GM19438 (cell line): ENCODE data around the gene PRKAR2B.
"Not testable (repeated sequence)": the region's sequence is repeated elsewhere in the genome, so short reads cannot be mapped to it uniquely, and the experiment has no call there.

Experiments
- ATAC-seq: cut with Tn5 transposase; IDR thresholded peaks from one replicate; pipeline ENCODE4 v1.9.1; 2021; ENCODE audit warnings: low read depth; ENCODE audit not compliant: unreplicated experiment

The PRKAR2B gene

GRCh38 chr7:107046491-107047259 is 2.2 kb downstream of the PRKAR2B start:
- no peak for ATAC-seq

GRCh38 chr7:107047902-107048782 is 3.6 kb downstream of the PRKAR2B start:
- ATAC-seq, result no peak

GRCh38 chr7:107048783-107049418 is 4.4 kb downstream of the PRKAR2B start:
- no peak for ATAC-seq

- ATAC-seq, result no peak
These were observed 5.0 kb downstream of the PRKAR2B start for GRCh38 chr7:107049480-107049879.

GRCh38 chr7:107049971-107050532 is 5.5 kb downstream of the PRKAR2B start:
- ATAC-seq, result no peak

GRCh38 chr7:107051376-107051775 is 6.9 kb downstream of the PRKAR2B start:
- no peak for ATAC-seq

GRCh38 chr7:107054965-107055364 is 10.5 kb downstream of the PRKAR2B start:
- not testable (repeated sequence) for ATAC-seq

- not testable (repeated sequence) for ATAC-seq
These were observed 11.6 kb downstream of the PRKAR2B start for GRCh38 chr7:107056058-107056457.

GRCh38 chr7:107056728-107057473 is 12.4 kb downstream of the PRKAR2B start:
- ATAC-seq, result no peak

GRCh38 chr7:107057474-107057833 is 12.9 kb downstream of the PRKAR2B start:
- ATAC-seq, result no peak

- no peak for ATAC-seq
These were observed 15.0 kb downstream of the PRKAR2B start for GRCh38 chr7:107059468-107059867.

- no peak for ATAC-seq
These were observed 19.0 kb downstream of the PRKAR2B start for GRCh38 chr7:107063245-107064120.

- no peak for ATAC-seq
These were observed 19.8 kb downstream of the PRKAR2B start for GRCh38 chr7:107064255-107064654.

- no peak for ATAC-seq
These were observed 21.4 kb downstream of the PRKAR2B start for GRCh38 chr7:107065929-107066247.

GRCh38 chr7:107068156-107068555 is 23.7 kb downstream of the PRKAR2B start:
- peak; percentile 64 for ATAC-seq

GRCh38 chr7:107069457-107069856 is 25.0 kb downstream of the PRKAR2B start:
- ATAC-seq, result no peak

GRCh38 chr7:107070710-107071109 is 26.2 kb downstream of the PRKAR2B start:
- ATAC-seq, result no peak

GRCh38 chr7:107071129-107071528 is 26.6 kb downstream of the PRKAR2B start:
- no peak for ATAC-seq

- no peak for ATAC-seq
These were observed 27.6 kb downstream of the PRKAR2B start for GRCh38 chr7:107072133-107072532.
